SK-N-SH treated with all-trans-retinoic acid at 6 μM for 48 hours (cell line): ENCODE results near the gene TTC39A.

Experiments
- CREB5 ChIP-seq: fragments of 250-450 bp; sonication (Bioruptor Pico); IDR thresholded peaks from 2 replicates; pipeline ENCODE4 v1.5.1; 2020; ENCODE audit warnings: low read depth, mild to moderate bottlenecking, moderate library complexity
- CSRNP3 ChIP-seq: fragments of 250-450 bp; sonication (Bioruptor Pico); IDR thresholded peaks from 2 replicates; pipeline ENCODE4 v1.5.1; 2021; ENCODE audit warnings: mild to moderate bottlenecking, moderate library complexity
- ESRRG ChIP-seq: fragments of 250-450 bp; sonication (Bioruptor Pico); IDR thresholded peaks from 2 replicates; pipeline ENCODE4 v1.6.1; 2021; ENCODE audit warnings: mild to moderate bottlenecking
- PATZ1 ChIP-seq: fragments of 250-450 bp; sonication (Bioruptor Pico); IDR thresholded peaks from 2 replicates; pipeline ENCODE4 v1.8.0; 2020; ENCODE audit warnings: mild to moderate bottlenecking, moderate library complexity, borderline replicate concordance
- TCF4 ChIP-seq: fragments of 250-450 bp; sonication (Bioruptor Pico); IDR thresholded peaks from 2 replicates; pipeline ENCODE4 v1.8.0; 2021; ENCODE audit warnings: mild to moderate bottlenecking, moderate library complexity, borderline replicate concordance
- TOX ChIP-seq: fragments of 250-450 bp; sonication (Bioruptor Pico); IDR thresholded peaks from 2 replicates; pipeline ENCODE4 v1.8.0; 2021; ENCODE audit warnings: mild to moderate bottlenecking, moderate library complexity, borderline replicate concordance

- TF ChIP-seq CREB5 (CRISPR knock-in tag) (no peak), TOX (CRISPR knock-in tag) (no peak), PATZ1 (CRISPR knock-in tag) (no peak), CSRNP3 (CRISPR knock-in tag) (no peak), TCF4 (CRISPR knock-in tag) (no peak), ESRRG (CRISPR knock-in tag) (no peak)
These were observed 29.1 kb downstream of the TTC39A start for GRCh38 chr1:51301152-51301843.
